Stomach (tissue), 4 donors: Measurements from ENCODE around the gene DEPDC1B.

Experiments used
- POLR2A ChIP-seq, 4 donors: fragments of 450-650 bp; IDR thresholded peaks; one replicate each; pipeline ENCODE4 v1.6.1; 2016; ENCODE audit warnings: antibody characterized with exemption in 4 of 4, control low read depth in 2 of 4, mild to moderate bottlenecking in 1 of 4, moderate library complexity in 1 of 4
- TF ChIP-seq, protein P1 (sequence below), 7 experiments: fragments of 450-650 bp in 4 of 7; fragments of 200-600 bp in 3 of 7; sonication (generic) in 3 of 7; IDR thresholded peaks; one replicate each; pipeline ENCODE4 v1.5.1; 2016 to 2019; ENCODE audit warnings: antibody characterized with exemption in 7 of 7, control low read depth in 2 of 7, mild to moderate bottlenecking in 1 of 7

DNA sequence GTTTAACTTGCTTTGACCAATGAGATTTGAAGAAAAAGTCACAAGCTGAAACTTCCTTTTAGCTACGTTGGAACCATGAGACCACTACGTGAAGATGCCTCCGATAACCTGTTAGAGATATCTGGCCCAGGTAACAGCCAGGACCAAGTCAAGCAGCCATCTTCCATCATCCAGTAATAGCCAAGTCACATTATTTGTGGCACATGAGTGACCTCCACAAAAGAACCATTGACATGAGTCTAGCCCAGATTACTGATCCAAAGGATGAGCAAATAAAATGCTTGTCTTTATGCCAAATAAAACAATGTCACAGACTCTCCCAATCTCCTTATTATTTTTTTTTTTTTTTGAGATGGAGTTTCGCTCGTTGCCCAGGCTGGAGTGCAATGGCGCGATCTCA, 1.6 kb downstream of the DEPDC1B start:
- no peak for TF ChIP-seq POLR2A (IDR thresholded peaks at IDR 0.05)
- TF ChIP-seq, protein P1, sequence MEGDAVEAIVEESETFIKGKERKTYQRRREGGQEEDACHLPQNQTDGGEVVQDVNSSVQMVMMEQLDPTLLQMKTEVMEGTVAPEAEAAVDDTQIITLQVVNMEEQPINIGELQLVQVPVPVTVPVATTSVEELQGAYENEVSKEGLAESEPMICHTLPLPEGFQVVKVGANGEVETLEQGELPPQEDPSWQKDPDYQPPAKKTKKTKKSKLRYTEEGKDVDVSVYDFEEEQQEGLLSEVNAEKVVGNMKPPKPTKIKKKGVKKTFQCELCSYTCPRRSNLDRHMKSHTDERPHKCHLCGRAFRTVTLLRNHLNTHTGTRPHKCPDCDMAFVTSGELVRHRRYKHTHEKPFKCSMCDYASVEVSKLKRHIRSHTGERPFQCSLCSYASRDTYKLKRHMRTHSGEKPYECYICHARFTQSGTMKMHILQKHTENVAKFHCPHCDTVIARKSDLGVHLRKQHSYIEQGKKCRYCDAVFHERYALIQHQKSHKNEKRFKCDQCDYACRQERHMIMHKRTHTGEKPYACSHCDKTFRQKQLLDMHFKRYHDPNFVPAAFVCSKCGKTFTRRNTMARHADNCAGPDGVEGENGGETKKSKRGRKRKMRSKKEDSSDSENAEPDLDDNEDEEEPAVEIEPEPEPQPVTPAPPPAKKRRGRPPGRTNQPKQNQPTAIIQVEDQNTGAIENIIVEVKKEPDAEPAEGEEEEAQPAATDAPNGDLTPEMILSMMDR (IDR thresholded peaks at IDR 0.05): no peak
